ENCODE results near the gene HIPK2. TPM values are rescaled to one million over a fixed set of nuclear protein-coding genes. Genes with fewer than 3 reads are reported as not detected.

HIPK2 gene
- total RNA-seq, 2 experiments from 2014 or later: 6.2 to 7.9 TPM

DNA sequence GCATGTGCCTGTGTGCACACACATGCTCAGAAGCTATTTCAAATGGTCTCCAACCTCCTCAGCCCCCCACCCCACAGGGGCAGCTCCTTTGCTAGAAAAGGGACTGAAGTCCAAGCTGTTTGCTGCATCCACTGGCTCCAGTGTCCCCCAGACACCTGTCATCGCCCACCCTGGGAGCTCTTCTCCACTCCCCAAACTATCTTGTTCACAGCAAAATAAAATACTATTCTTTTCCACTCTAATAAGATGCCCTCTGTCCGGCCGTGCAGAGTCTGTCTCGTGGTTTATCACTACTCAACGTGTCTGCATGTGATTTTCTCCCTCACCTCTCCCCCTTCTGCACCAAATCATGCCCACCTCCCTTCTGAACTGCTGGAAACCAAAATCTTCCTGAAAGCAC, 25.6 kb downstream of the HIPK2 start:
- H3K9me3 ChIP-seq (ENCODE audit: low read length): no peaks in the 10 kb centered on the region
- CTCF ChIA-PET (ENCODE audit: unreplicated experiment): no interaction called here
- no TSS peak for BruUV-seq (replicated peaks)

DNA sequence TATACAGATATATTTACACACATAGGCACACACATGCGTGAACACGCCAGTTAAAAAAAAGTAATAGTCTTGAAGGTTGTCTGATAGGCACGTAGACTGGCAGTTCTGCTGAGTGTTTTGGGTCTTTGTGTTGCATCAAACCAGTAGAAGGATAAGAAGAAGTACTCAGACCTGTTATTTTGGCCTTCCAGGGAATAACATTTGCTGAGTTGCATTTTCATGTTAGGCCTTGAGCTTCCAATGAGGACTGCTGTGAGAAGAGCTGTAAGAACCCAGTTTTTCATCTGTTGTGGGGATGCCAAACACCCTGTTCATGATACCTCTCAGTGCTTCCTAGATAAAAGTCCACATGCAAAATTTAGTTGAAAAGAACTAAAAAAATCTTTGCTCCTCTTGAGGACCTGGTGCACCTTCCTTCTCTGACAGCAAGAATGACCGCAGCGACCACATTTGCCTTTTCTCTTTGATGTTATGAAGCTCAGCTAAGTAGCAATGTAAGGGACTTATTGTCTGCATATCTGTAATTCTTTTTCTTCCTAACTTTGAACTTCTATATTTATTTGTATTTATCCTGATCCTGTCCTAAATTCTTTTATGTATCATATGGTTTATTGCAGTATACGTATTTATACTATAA, 27.2 kb downstream of the HIPK2 start:
- no peak for TF ChIP-seq CTCF (conservative IDR thresholded peaks at IDR 0.05; ENCODE audit: low read length)
- TF ChIP-seq EZH2phosphoT487 (IDR thresholded peaks at IDR 0.05; ENCODE audit: borderline replicate concordance, low read depth, low read length): no peak
- H3K4me3 ChIP-seq (ENCODE audit: low read depth, low read length, poor library complexity, severe bottlenecking): no peak overlapping the region
- no peak overlapping the region for H3K27ac ChIP-seq (ENCODE audit: low read depth, low read length, poor library complexity, severe bottlenecking)
- DNase-seq (ENCODE audit: low spot score): no peak
- no peak overlapping the region for H2AFZ ChIP-seq (ENCODE audit: low read length)
- no TSS peak for BruUV-seq (replicated peaks)
- CTCF ChIA-PET (ENCODE audit: unreplicated experiment): no interaction called here
- no peaks in the 10 kb centered on the region for H3K36me3 ChIP-seq (ENCODE audit: insufficient read depth, low read length)
- H3K9me3 ChIP-seq (ENCODE audit: low read length): no peaks in the 10 kb centered on the region
- H3K4me2 ChIP-seq (ENCODE audit: low read length): no peak overlapping the region
- H3K4me1 ChIP-seq (ENCODE audit: insufficient read depth, low read length, poor library complexity, severe bottlenecking): no peaks in the 10 kb centered on the region
- H4K20me1 ChIP-seq (ENCODE audit: insufficient read depth, low read length): no peaks in the 10 kb centered on the region
- no peaks in the 10 kb centered on the region for H3K9me2 ChIP-seq (ENCODE audit: insufficient read depth, low read length)
- intact Hi-C loops (cut with micrococcal nuclease; ENCODE audit: unreplicated experiment): no loop called here
- POLR2A ChIA-PET: no interaction called here
- no peaks in the 10 kb centered on the region for H3K79me2 ChIP-seq (ENCODE audit: insufficient read depth, low read depth, low read length)

More for the DNA sequence above, 25.6 kb downstream of the HIPK2 start:
- POLR2A ChIA-PET: interaction anchor here (0.7 kb wide), 3 partner anchors 27 to 1650 kb away, joined by 3 read pairs; no protein-coding TSS in a partner anchor
- H3K36me3 ChIP-seq (ENCODE audit: insufficient read depth, low read length): no peaks in the 10 kb centered on the region
- no peak overlapping the region for H3K4me3 ChIP-seq (ENCODE audit: low read depth, low read length, poor library complexity, severe bottlenecking)
- H3K9me2 ChIP-seq (ENCODE audit: insufficient read depth, low read length): no peaks in the 10 kb centered on the region
- no peaks in the 10 kb centered on the region for H4K20me1 ChIP-seq (ENCODE audit: insufficient read depth, low read length)
- DNase-seq (ENCODE audit: low spot score): no peak
- no peaks in the 10 kb centered on the region for H3K4me1 ChIP-seq (ENCODE audit: insufficient read depth, low read length, poor library complexity, severe bottlenecking)
- H3K27ac ChIP-seq (ENCODE audit: low read depth, low read length, poor library complexity, severe bottlenecking): no peak overlapping the region
- no peak overlapping the region for H2AFZ ChIP-seq (ENCODE audit: low read length)
- H3K79me2 ChIP-seq (ENCODE audit: insufficient read depth, low read depth, low read length): no peaks in the 10 kb centered on the region
- H3K4me2 ChIP-seq (ENCODE audit: low read length): no peak overlapping the region
- TF ChIP-seq CTCF (conservative IDR thresholded peaks at IDR 0.05; ENCODE audit: low read length) (no peak), EZH2phosphoT487 (IDR thresholded peaks at IDR 0.05; ENCODE audit: borderline replicate concordance, low read depth, low read length) (no peak)
- intact Hi-C loops (cut with micrococcal nuclease; ENCODE audit: unreplicated experiment): no loop called here

DNA sequence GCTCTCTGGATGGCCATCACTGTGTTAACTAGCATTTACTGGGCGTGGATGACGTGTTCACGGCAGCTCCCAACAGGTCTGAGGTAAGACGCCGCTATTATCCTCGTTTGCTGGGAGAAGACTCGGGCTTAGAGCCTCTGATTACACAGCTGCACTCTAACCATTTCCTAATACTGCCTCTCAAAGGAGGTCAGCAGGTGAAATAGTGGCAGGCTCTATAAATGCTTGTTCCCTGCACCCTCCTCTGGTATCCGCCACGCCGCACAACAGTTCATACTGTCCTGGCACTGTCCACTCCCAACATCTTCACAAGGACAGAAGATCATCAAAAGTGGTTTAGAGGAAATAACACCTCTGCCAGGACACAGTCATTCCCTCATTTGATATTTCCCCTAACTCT, 28.3 kb downstream of the HIPK2 start:
- intact Hi-C loops (cut with micrococcal nuclease; ENCODE audit: unreplicated experiment): no loop called here
- no TSS peak for BruUV-seq (replicated peaks)
- Histone ChIP-seq H3K36me3 (ENCODE audit: insufficient read depth, low read length) (no peaks in the 10 kb centered on the region), H3K4me1 (ENCODE audit: insufficient read depth, low read length, poor library complexity, severe bottlenecking) (no peaks in the 10 kb centered on the region), H3K4me3 (ENCODE audit: low read depth, low read length, poor library complexity, severe bottlenecking) (no peak overlapping the region), H3K9me3 (ENCODE audit: low read length) (no peaks in the 10 kb centered on the region), H4K20me1 (ENCODE audit: insufficient read depth, low read length) (no peaks in the 10 kb centered on the region), H2AFZ (ENCODE audit: low read length) (no peak overlapping the region), H3K79me2 (ENCODE audit: insufficient read depth, low read depth, low read length) (no peaks in the 10 kb centered on the region), H3K9me2 (ENCODE audit: insufficient read depth, low read length) (no peaks in the 10 kb centered on the region), H3K27ac (ENCODE audit: low read depth, low read length, poor library complexity, severe bottlenecking) (no peak overlapping the region), H3K4me2 (ENCODE audit: low read length) (no peak overlapping the region)
- no peak for TF ChIP-seq CTCF (conservative IDR thresholded peaks at IDR 0.05; ENCODE audit: low read length)
- no peak for TF ChIP-seq EZH2phosphoT487 (IDR thresholded peaks at IDR 0.05; ENCODE audit: borderline replicate concordance, low read depth, low read length)
- ChIA-PET CTCF (ENCODE audit: unreplicated experiment) (no interaction called here), POLR2A (interaction anchor here (0.8 to 1.0 kb wide), 2 partner anchors 11 to 168 kb away, joined by 3 read pairs; no protein-coding TSS in a partner anchor)
- no peak for DNase-seq (ENCODE audit: low spot score)
